RWPE2 (cell line): Measurements from ENCODE around the gene NAA50.

Experiments
- ATAC-seq: fragments of 200-7000 bp; cut with Tn5 transposase; 3 replicates; pipeline ENCODE4 v1.9.1; 2021; ENCODE audit warnings: low read depth
- DNase-seq: peaks from one replicate; pipeline ENCODE4 v3.0.0-alpha.2; 2020; ENCODE audit warnings: low spot score
- H3K27ac ChIP-seq: fragments of 450-650 bp; 2 replicates; pipeline ENCODE4 v1.5.1; 2017; ENCODE audit warnings: mild to moderate bottlenecking; ENCODE audit not compliant: poor library complexity, severe bottlenecking
- H3K27me3 ChIP-seq: fragments of 250-450 bp; sonication (Bioruptor Pico); 2 replicates; pipeline ENCODE4 v1.5.1; 2021; ENCODE audit warnings: mild to moderate bottlenecking, moderate library complexity; ENCODE audit not compliant: insufficient read depth, poor library complexity, severe bottlenecking
- H3K36me3 ChIP-seq: fragments of 250-450 bp; sonication (Bioruptor Pico); 2 replicates; pipeline ENCODE4 v1.5.1; 2020; ENCODE audit warnings: low read depth, mild to moderate bottlenecking, moderate library complexity
- H3K4me1 ChIP-seq: fragments of 250-450 bp; sonication (Bioruptor Pico); 2 replicates; pipeline ENCODE4 v1.5.1; 2021; ENCODE audit warnings: mild to moderate bottlenecking, moderate library complexity; ENCODE audit not compliant: insufficient read depth, poor library complexity, severe bottlenecking
- H3K4me3 ChIP-seq: fragments of 250-450 bp; sonication (Bioruptor Pico); 2 replicates; pipeline ENCODE4 v1.5.1; 2021; ENCODE audit warnings: mild to moderate bottlenecking, moderate library complexity; ENCODE audit not compliant: severe bottlenecking
- H3K9me3 ChIP-seq: fragments of 250-450 bp; sonication (Bioruptor Pico); 2 replicates; pipeline ENCODE4 v1.5.1; 2021; ENCODE audit warnings: mild to moderate bottlenecking, moderate library complexity; ENCODE audit not compliant: severe bottlenecking
- CTCF ChIP-seq: fragments of 450-650 bp; IDR thresholded peaks from one replicate; pipeline ENCODE4 v1.5.1; 2017; ENCODE audit warnings: mild to moderate bottlenecking, moderate library complexity; ENCODE audit not compliant: poor library complexity, severe bottlenecking

The NAA50 gene

GRCh38 chr3:113751141-113751540 is 5.1 kb upstream of the NAA50 start:
- DNase-seq, result no peak
- Histone ChIP-seq H3K27ac (no peak overlapping the region), H3K4me3 (no peak overlapping the region), H3K9me3 (no peaks in the 10 kb centered on the region), H3K36me3 (peaks cover 11% of the 10 kb centered on the region), H3K4me1 (peaks cover 25% of the 10 kb centered on the region), H3K27me3 (no peaks in the 10 kb centered on the region)
- no peak for ATAC-seq
- no peak for TF ChIP-seq CTCF

DNA sequence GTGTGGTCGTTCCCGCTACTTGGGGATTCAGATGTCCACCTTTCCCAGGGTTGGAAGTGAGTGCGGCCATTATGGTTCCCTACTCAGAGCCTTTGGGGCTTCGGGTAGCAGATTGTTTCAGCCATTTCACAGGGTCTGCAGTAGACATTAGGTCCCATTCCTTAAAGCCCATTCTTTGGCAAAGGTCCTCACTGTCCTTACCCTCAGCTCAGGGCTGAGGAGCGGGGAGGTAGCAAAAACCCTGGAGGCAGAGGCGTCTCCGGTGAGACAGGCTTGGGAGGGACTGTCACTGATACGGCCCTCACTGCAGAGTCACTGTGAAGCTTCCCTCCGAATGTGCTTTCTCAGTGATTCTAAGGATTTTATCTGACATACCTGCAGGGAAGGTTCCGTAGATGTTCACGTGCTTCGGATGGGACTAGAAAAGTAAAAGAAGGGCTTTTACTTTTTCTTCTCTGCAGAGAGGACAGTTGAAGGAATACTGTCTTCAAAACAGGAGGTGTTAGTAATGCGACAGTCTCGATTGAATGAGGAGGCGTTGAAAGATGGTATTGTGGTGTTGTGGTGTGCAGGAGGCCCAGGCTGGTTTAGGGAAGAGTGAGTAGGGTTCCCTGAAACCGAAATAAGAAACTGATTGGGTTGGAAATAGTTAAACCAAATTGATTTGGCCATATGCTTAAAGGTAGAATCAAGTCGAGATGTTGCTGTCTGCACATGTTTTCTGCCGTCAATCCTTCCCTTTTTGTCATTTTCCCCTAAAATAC is 1.4 kb upstream of the NAA50 start:
- DNase-seq (no peak), ATAC-seq (peak; percentile 6)
- Histone ChIP-seq H3K9me3 (no peaks in the 10 kb centered on the region), H3K36me3 (peaks cover 13% of the 10 kb centered on the region; the same call in 1 of the 2 replicates), H3K27me3 (no peaks in the 10 kb centered on the region), H3K4me3 (peak overlapping the region; percentile 90), H3K4me1 (peaks cover 36% of the 10 kb centered on the region), H3K27ac (peak overlapping the region; percentile 88)
- no peak for TF ChIP-seq CTCF

DNA sequence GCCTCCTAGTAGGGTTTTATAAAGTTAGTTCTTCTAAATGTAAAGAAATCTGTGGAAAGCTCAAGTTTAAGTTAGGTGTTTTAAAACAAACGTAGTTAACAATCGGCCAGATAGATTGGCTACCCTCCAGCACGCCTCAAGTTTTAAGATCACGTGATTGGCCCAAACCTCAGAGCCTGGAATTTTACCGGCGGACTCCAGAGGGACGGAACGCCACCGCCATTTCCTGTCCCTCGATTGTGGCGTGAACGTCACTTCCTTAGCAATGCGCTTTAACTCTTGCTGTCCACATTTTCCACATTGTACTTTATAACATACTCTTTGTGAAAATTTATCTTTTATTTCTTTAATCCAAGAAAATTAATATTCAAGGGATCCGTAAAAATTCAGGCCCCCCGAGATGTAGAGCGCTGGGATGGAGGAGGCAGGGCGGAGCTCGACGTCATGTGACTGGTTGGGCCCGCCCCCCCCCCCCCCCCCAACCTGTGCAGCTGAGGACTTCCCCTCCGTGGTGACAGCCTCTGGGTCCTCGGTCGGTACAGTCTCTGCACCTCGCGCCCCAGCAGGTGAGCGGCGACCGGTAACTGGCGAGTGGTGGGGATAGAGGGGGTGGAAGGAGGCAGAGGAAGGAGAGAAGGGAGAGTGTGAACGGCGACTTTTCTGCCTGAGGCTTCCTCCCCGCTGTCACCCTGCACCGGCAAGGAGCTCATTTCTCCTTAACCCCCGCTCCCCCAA is 666 bp upstream of the NAA50 start, which contains the start of gene ATP6V1A:
Gene ATP6V1A (plus strand): TSS at position 488 of the 735 bp plus-strand sequence. CDS start 31,719 bp downstream, outside the sequence.
- Histone ChIP-seq H3K27me3 (no peaks in the 10 kb centered on the region), H3K9me3 (no peaks in the 10 kb centered on the region), H3K36me3 (peaks cover 11% of the 10 kb centered on the region), H3K4me1 (peaks cover 39% of the 10 kb centered on the region), H3K27ac (peak within 1 kb of the TSS; percentile 88), H3K4me3 (peak within 1 kb of the TSS; percentile 90)
- peak; percentile 89 for DNase-seq
- peak; percentile 34 for ATAC-seq
- TF ChIP-seq CTCF, result no peak

- ATAC-seq, result peak; percentile 76
- Histone ChIP-seq H3K4me1 (peaks cover 38% of the 10 kb centered on the region), H3K36me3 (peaks cover 20% of the 10 kb centered on the region), H3K9me3 (no peaks in the 10 kb centered on the region), H3K4me3 (peak overlapping the region; percentile 90), H3K27me3 (no peaks in the 10 kb centered on the region), H3K27ac (peak overlapping the region; percentile 88)
- peak; percentile 72 for DNase-seq
- peak; percentile 85 for TF ChIP-seq CTCF
These were observed 901 bp downstream of the NAA50 start for GRCh38 chr3:113744941-113745755.
